HepG2 (cell line): ENCODE measurements around the gene B4GALT2.

Source experiments
- E2F1 ChIP-seq: sonication (generic); formaldehyde crosslinking; IDR thresholded peaks from 2 replicates; pipeline ENCODE4 v1.5.0; 2020; ENCODE audit warnings: missing genetic modification reagents
- FUBP1 ChIP-seq: sonication (generic); formaldehyde crosslinking; IDR thresholded peaks from 2 replicates; pipeline ENCODE4 v1.5.1; 2020; ENCODE audit warnings: missing genetic modification reagents, mild to moderate bottlenecking, borderline replicate concordance
- KDM3A ChIP-seq: IDR thresholded peaks from 2 replicates; pipeline ENCODE4 v1.6.1; 2018; ENCODE audit warnings: low read depth, missing compliant biosample characterization
- MTA3 ChIP-seq: sonication (generic); formaldehyde crosslinking; IDR thresholded peaks from 2 replicates; pipeline ENCODE4 v1.4.0; 2020; ENCODE audit warnings: missing genetic modification reagents
- MXI1 ChIP-seq: IDR thresholded peaks from 3 replicates; pipeline ENCODE4 v1.6.1; 2012; ENCODE audit warnings: low read depth, low read length, inconsistent platforms, borderline replicate concordance
- NCOA1 ChIP-seq: sonication (generic); formaldehyde crosslinking; IDR thresholded peaks from 2 replicates; pipeline ENCODE4 v1.9.0; 2021; ENCODE audit warnings: missing genetic modification reagents
- NFIC ChIP-seq: IDR thresholded peaks from 2 replicates; pipeline ENCODE4 v1.6.1; 2012; ENCODE audit warnings: mild to moderate bottlenecking, low read length, inconsistent platforms
- POLR2A ChIP-seq, 2 experiments: IDR thresholded peaks; 2 replicates each; pipeline ENCODE4 v1.6.1; 2011; ENCODE audit warnings: low read depth in 2 of 2, low read length in 2 of 2, mild to moderate bottlenecking in 1 of 2, moderate library complexity in 1 of 2; ENCODE audit not compliant: insufficient read depth in 1 of 2
- ZNF292 ChIP-seq: sonication (generic); formaldehyde crosslinking; IDR thresholded peaks from 2 replicates; pipeline ENCODE4 v1.8.1; 2022; ENCODE audit warnings: mild to moderate bottlenecking, low read depth, missing genetic modification reagents, borderline replicate concordance
- ZNF550 ChIP-seq: sonication (generic); formaldehyde crosslinking; IDR thresholded peaks from 2 replicates; pipeline ENCODE4 v1.4.0; 2020; ENCODE audit warnings: mild to moderate bottlenecking, missing genetic modification reagents, borderline replicate concordance

GRCh38 chr1:43991200-43991475 lies 12.1 kb downstream of the B4GALT2 start:
- TF ChIP-seq KDM3A (CRISPR knock-in tag) (no peak), ZNF550 (no peak), FUBP1 (no peak), E2F1 (no peak), NFIC (no peak), POLR2A (IDR thresholded peaks at IDR 0.05; ENCODE audit: insufficient read depth in 1 of 2, low read depth in 2 of 2, low read length in 2 of 2) (no peak; a peak in 2 of 4 replicates), NCOA1 (no peak), ZNF292 (CRISPR knock-in tag) (no peak), MXI1 (no peak), MTA3 (no peak)
